Measurements from ENCODE around the gene ELOVL2. TPM values are rescaled to one million over a fixed set of nuclear protein-coding genes. Genes with fewer than 3 reads are reported as not detected.

ELOVL2 gene
- total and polyA plus RNA-seq, 4 donors = 0.81 to 1.5 TPM; not detected in 2

- H3K4me1 ChIP-seq (ENCODE audit: control insufficient read depth in 1 of 2, insufficient read depth in 2 of 2, low read length in 2 of 2) = no peaks in the 10 kb centered on the region
- ATAC-seq (ENCODE audit: low FRiP score) (no peak), DNase-seq (no peak)
- no peaks in the 10 kb centered on the region for H3K27me3 ChIP-seq (ENCODE audit: control insufficient read depth in 1 of 2, insufficient read depth in 2 of 2, low read length in 1 of 2)
- 62 to 76% methylated on average over 4 of the region's 4 CpGs for WGBS, 2 donors
- H3K36me3 ChIP-seq (ENCODE audit: control insufficient read depth in 1 of 2, insufficient read depth in 2 of 2, low read length in 1 of 2) = no peaks in the 10 kb centered on the region
- no peak overlapping the region for H3K4me3 ChIP-seq (ENCODE audit: low read length in 2 of 2)
- H3K9me3 ChIP-seq (ENCODE audit: control insufficient read depth, low read length) = no peaks in the 10 kb centered on the region
- no peak overlapping the region for H3K27ac ChIP-seq (ENCODE audit: low read depth in 1 of 2, low read length in 2 of 2)
- intact Hi-C loops (cut with DNase I) = no loop called here
Observed at GRCh38 chr6:11036351-11036740, 7.8 kb downstream of the ELOVL2 start.

- no peak overlapping the region for H3K27ac ChIP-seq (ENCODE audit: low read depth in 1 of 2, low read length in 2 of 2)
- no peaks in the 10 kb centered on the region for H3K27me3 ChIP-seq (ENCODE audit: control insufficient read depth in 1 of 2, insufficient read depth in 2 of 2, low read length in 1 of 2)
- intact Hi-C loops (cut with DNase I) = no loop called here
- H3K9me3 ChIP-seq (ENCODE audit: control insufficient read depth, low read length) = no peaks in the 10 kb centered on the region
- H3K36me3 ChIP-seq (ENCODE audit: control insufficient read depth in 1 of 2, insufficient read depth in 2 of 2, low read length in 1 of 2) = no peaks in the 10 kb centered on the region
- H3K4me3 ChIP-seq (ENCODE audit: low read length in 2 of 2) = no peak overlapping the region
- no peaks in the 10 kb centered on the region for H3K4me1 ChIP-seq (ENCODE audit: control insufficient read depth in 1 of 2, insufficient read depth in 2 of 2, low read length in 2 of 2)
- ATAC-seq (ENCODE audit: low FRiP score) (no peak), DNase-seq (no peak)
- WGBS, 2 donors = 87 to 90% methylated on average over 7 of the region's 7 CpGs
Observed at GRCh38 chr6:11035616-11036350, 8.3 kb downstream of the ELOVL2 start.

- Histone ChIP-seq H3K9me3 (ENCODE audit: control insufficient read depth, low read length) (no peaks in the 10 kb centered on the region), H3K27me3 (ENCODE audit: control insufficient read depth in 1 of 2, insufficient read depth in 2 of 2, low read length in 1 of 2) (no peaks in the 10 kb centered on the region), H3K4me3 (ENCODE audit: low read length in 2 of 2) (no peak overlapping the region), H3K36me3 (ENCODE audit: control insufficient read depth in 1 of 2, insufficient read depth in 2 of 2, low read length in 1 of 2) (no peaks in the 10 kb centered on the region), H3K4me1 (ENCODE audit: control insufficient read depth in 1 of 2, insufficient read depth in 2 of 2, low read length in 2 of 2) (no peaks in the 10 kb centered on the region), H3K27ac (ENCODE audit: low read depth in 1 of 2, low read length in 2 of 2) (no peak overlapping the region)
- DNase-seq (no peak), ATAC-seq (ENCODE audit: low FRiP score) (no peak)
- intact Hi-C loops (cut with DNase I) = no loop called here
Observed at GRCh38 chr6:11033825-11034224, 10.3 kb downstream of the ELOVL2 start.

- H3K27me3 ChIP-seq (ENCODE audit: control insufficient read depth in 1 of 2, insufficient read depth in 2 of 2, low read length in 1 of 2) = no peaks in the 10 kb centered on the region
Observed at GRCh38 chr6:11030904-11031303, 13.2 kb downstream of the ELOVL2 start.

GRCh38 chr6:11028959-11029358, 15.1 kb downstream of the ELOVL2 start:
- Histone ChIP-seq H3K9me3 (ENCODE audit: control insufficient read depth, low read length) (no peaks in the 10 kb centered on the region), H3K27me3 (ENCODE audit: control insufficient read depth in 1 of 2, insufficient read depth in 2 of 2, low read length in 1 of 2) (no peaks in the 10 kb centered on the region), H3K36me3 (ENCODE audit: control insufficient read depth in 1 of 2, insufficient read depth in 2 of 2, low read length in 1 of 2) (no peaks in the 10 kb centered on the region), H3K4me3 (ENCODE audit: low read length in 2 of 2) (no peak overlapping the region), H3K27ac (ENCODE audit: low read depth in 1 of 2, low read length in 2 of 2) (no peak overlapping the region), H3K4me1 (ENCODE audit: control insufficient read depth in 1 of 2, insufficient read depth in 2 of 2, low read length in 2 of 2) (no peaks in the 10 kb centered on the region)
- ATAC-seq (ENCODE audit: low FRiP score) = no peak
- DNase-seq = no peak
- intact Hi-C loops (cut with DNase I) = no loop called here
- 91 to 92% methylated on average over 11 of the region's 11 CpGs for WGBS, 2 donors

More at GRCh38 chr6:11030904-11031303, 13.2 kb downstream of the ELOVL2 start:
- 72 to 75% methylated on average over 4 of the region's 4 CpGs for WGBS, 2 donors
- ATAC-seq (ENCODE audit: low FRiP score) = no peak
- H3K4me3 ChIP-seq (ENCODE audit: low read length in 2 of 2) = no peak overlapping the region
- no peaks in the 10 kb centered on the region for H3K9me3 ChIP-seq (ENCODE audit: control insufficient read depth, low read length)
- no peaks in the 10 kb centered on the region for H3K36me3 ChIP-seq (ENCODE audit: control insufficient read depth in 1 of 2, insufficient read depth in 2 of 2, low read length in 1 of 2)
- H3K27ac ChIP-seq (ENCODE audit: low read depth in 1 of 2, low read length in 2 of 2) = no peak overlapping the region
- DNase-seq = no peak
- H3K4me1 ChIP-seq (ENCODE audit: control insufficient read depth in 1 of 2, insufficient read depth in 2 of 2, low read length in 2 of 2) = no peaks in the 10 kb centered on the region
- intact Hi-C loops (cut with DNase I) = no loop called here

- Histone ChIP-seq H3K27me3 (ENCODE audit: control insufficient read depth in 1 of 2, insufficient read depth in 2 of 2, low read length in 1 of 2) (no peaks in the 10 kb centered on the region), H3K36me3 (ENCODE audit: control insufficient read depth in 1 of 2, insufficient read depth in 2 of 2, low read length in 1 of 2) (no peaks in the 10 kb centered on the region), H3K27ac (ENCODE audit: low read depth in 1 of 2, low read length in 2 of 2) (no peak overlapping the region), H3K4me1 (ENCODE audit: control insufficient read depth in 1 of 2, insufficient read depth in 2 of 2, low read length in 2 of 2) (no peaks in the 10 kb centered on the region), H3K4me3 (ENCODE audit: low read length in 2 of 2) (no peak overlapping the region), H3K9me3 (ENCODE audit: control insufficient read depth, low read length) (no peaks in the 10 kb centered on the region)
- no peak for DNase-seq
- 78 to 81% methylated on average over 4 of the region's 4 CpGs for WGBS, 2 donors
- ATAC-seq (ENCODE audit: low FRiP score) = no peak
- intact Hi-C loops (cut with DNase I) = no loop called here
Observed at GRCh38 chr6:11027565-11028110, 16.5 kb downstream of the ELOVL2 start.

- intact Hi-C loops (cut with DNase I) = no loop called here
- WGBS, 2 donors = 37 to 40% methylated on average over 10 of the region's 10 CpGs
- Histone ChIP-seq H3K27ac (ENCODE audit: low read depth in 1 of 2, low read length in 2 of 2) (no peak overlapping the region), H3K4me1 (ENCODE audit: control insufficient read depth in 1 of 2, insufficient read depth in 2 of 2, low read length in 2 of 2) (no peaks in the 10 kb centered on the region), H3K27me3 (ENCODE audit: control insufficient read depth in 1 of 2, insufficient read depth in 2 of 2, low read length in 1 of 2) (no peaks in the 10 kb centered on the region), H3K4me3 (ENCODE audit: low read length in 2 of 2) (no peak overlapping the region), H3K36me3 (ENCODE audit: control insufficient read depth in 1 of 2, insufficient read depth in 2 of 2, low read length in 1 of 2) (no peaks in the 10 kb centered on the region), H3K9me3 (ENCODE audit: control insufficient read depth, low read length) (no peaks in the 10 kb centered on the region)
- DNase-seq = no peak
- ATAC-seq (ENCODE audit: low FRiP score) = no peak
Observed at GRCh38 chr6:11025921-11026635, 18.0 kb downstream of the ELOVL2 start.

- ATAC-seq (ENCODE audit: low FRiP score) = no peak
- intact Hi-C loops (cut with DNase I) = no loop called here
- H3K4me1 ChIP-seq (ENCODE audit: control insufficient read depth in 1 of 2, insufficient read depth in 2 of 2, low read length in 2 of 2) = no peaks in the 10 kb centered on the region
- no peak for DNase-seq
- no peak overlapping the region for H3K27ac ChIP-seq (ENCODE audit: low read depth in 1 of 2, low read length in 2 of 2)
- no peaks in the 10 kb centered on the region for H3K9me3 ChIP-seq (ENCODE audit: control insufficient read depth, low read length)
- 81 to 88% methylated on average over 3 of the region's 3 CpGs for WGBS, 2 donors
- H3K4me3 ChIP-seq (ENCODE audit: low read length in 2 of 2) = no peak overlapping the region
- no peaks in the 10 kb centered on the region for H3K27me3 ChIP-seq (ENCODE audit: control insufficient read depth in 1 of 2, insufficient read depth in 2 of 2, low read length in 1 of 2)
- H3K36me3 ChIP-seq (ENCODE audit: control insufficient read depth in 1 of 2, insufficient read depth in 2 of 2, low read length in 1 of 2) = no peaks in the 10 kb centered on the region
Observed at GRCh38 chr6:11025130-11025529, 19.0 kb downstream of the ELOVL2 start.

- H3K4me1 ChIP-seq (ENCODE audit: control insufficient read depth in 1 of 2, insufficient read depth in 2 of 2, low read length in 2 of 2) = no peaks in the 10 kb centered on the region
- no peak overlapping the region for H3K27ac ChIP-seq (ENCODE audit: low read depth in 1 of 2, low read length in 2 of 2)
- no peaks in the 10 kb centered on the region for H3K27me3 ChIP-seq (ENCODE audit: control insufficient read depth in 1 of 2, insufficient read depth in 2 of 2, low read length in 1 of 2)
- no peak overlapping the region for H3K4me3 ChIP-seq (ENCODE audit: low read length in 2 of 2)
- no peaks in the 10 kb centered on the region for H3K9me3 ChIP-seq (ENCODE audit: control insufficient read depth, low read length)
- no peak for ATAC-seq (ENCODE audit: low FRiP score)
- no peaks in the 10 kb centered on the region for H3K36me3 ChIP-seq (ENCODE audit: control insufficient read depth in 1 of 2, insufficient read depth in 2 of 2, low read length in 1 of 2)
- DNase-seq = no peak
- intact Hi-C loops (cut with DNase I) = no loop called here
Observed at GRCh38 chr6:11023032-11023431, 21.1 kb downstream of the ELOVL2 start.

Measured in aorta (tissue), 5 donors.